Activated naive CD8-positive, alpha-beta T cell treated with anti-CD3 and anti-CD28 coated beads, Interleukin-2, amount 50 U/mL, for 24 hours (primary cell): ENCODE measurements around the gene CALML6.

Experiments used
- ATAC-seq: fragments of 150-1000 bp; cut with Tn5 transposase; one replicate; pipeline ENCODE4 v1.10.0; 2021
- DNase-seq: peaks from one replicate; pipeline ENCODE4 v3.0.0; 2021
- H3K27ac Mint-ChIP-seq: one replicate; pipeline ENCODE4 v1.8.0; 2021; ENCODE audit warnings: mild to moderate bottlenecking, mixed read lengths
- H3K27me3 Mint-ChIP-seq: one replicate; pipeline ENCODE4 v1.8.0; 2021; ENCODE audit warnings: mixed read lengths
- H3K36me3 Mint-ChIP-seq: one replicate; pipeline ENCODE4 v1.8.0; 2021; ENCODE audit warnings: low read depth, mixed read lengths
- H3K4me1 Mint-ChIP-seq: one replicate; pipeline ENCODE4 v1.8.0; 2021; ENCODE audit warnings: mixed read lengths
- H3K4me3 Mint-ChIP-seq: one replicate; pipeline ENCODE4 v1.8.0; 2021; ENCODE audit warnings: mild to moderate bottlenecking, moderate library complexity, mixed read lengths
- H3K9me3 Mint-ChIP-seq: one replicate; pipeline ENCODE4 v1.8.0; 2021; ENCODE audit warnings: mixed read lengths

The CALML6 gene

GRCh38 chr1:1948783-1949182 lies 33.7 kb downstream of the CALML6 start:
- Mint-ChIP-seq H3K9me3 (peaks cover 10% of the 10 kb centered on the region), H3K36me3 (peaks cover 2% of the 10 kb centered on the region), H3K27ac (no peak overlapping the region), H3K4me1 (no peaks in the 10 kb centered on the region), H3K27me3 (peaks cover 3% of the 10 kb centered on the region), H3K4me3 (no peak overlapping the region)
- DNase-seq = no peak
- no peak for ATAC-seq

- DNase-seq = no peak
- no peak for ATAC-seq
- H3K4me3 Mint-ChIP-seq = no peak overlapping the region
- no peak overlapping the region for H3K27ac Mint-ChIP-seq
- peaks cover 3% of the 10 kb centered on the region for H3K27me3 Mint-ChIP-seq
- H3K36me3 Mint-ChIP-seq = peaks cover 2% of the 10 kb centered on the region
- H3K9me3 Mint-ChIP-seq = peaks cover 13% of the 10 kb centered on the region
- H3K4me1 Mint-ChIP-seq = peaks cover 4% of the 10 kb centered on the region
Observed at GRCh38 chr1:1950940-1951339, 35.9 kb downstream of the CALML6 start.

GRCh38 chr1:1954015-1954414 lies 39.0 kb downstream of the CALML6 start:
- H3K27me3 Mint-ChIP-seq = peaks cover 16% of the 10 kb centered on the region
- DNase-seq (no peak), ATAC-seq (no peak)
- H3K27ac Mint-ChIP-seq = no peak overlapping the region
- H3K9me3 Mint-ChIP-seq = peaks cover 13% of the 10 kb centered on the region
- no peak overlapping the region for H3K4me3 Mint-ChIP-seq
- H3K36me3 Mint-ChIP-seq = peaks cover 2% of the 10 kb centered on the region
- H3K4me1 Mint-ChIP-seq = peaks cover 4% of the 10 kb centered on the region

- Mint-ChIP-seq H3K4me3 (peak overlapping the region; percentile 29), H3K9me3 (peaks cover 13% of the 10 kb centered on the region), H3K27ac (no peak overlapping the region), H3K4me1 (peaks cover 8% of the 10 kb centered on the region), H3K27me3 (peaks cover 18% of the 10 kb centered on the region), H3K36me3 (peaks cover 2% of the 10 kb centered on the region)
- no peak for ATAC-seq
- DNase-seq = peak; percentile 51
Observed at GRCh38 chr1:1954831-1955441, 39.9 kb downstream of the CALML6 start.

- Mint-ChIP-seq H3K27ac (no peak overlapping the region), H3K4me3 (no peak overlapping the region), H3K27me3 (peaks cover 21% of the 10 kb centered on the region), H3K9me3 (peaks cover 12% of the 10 kb centered on the region), H3K36me3 (peaks cover 2% of the 10 kb centered on the region), H3K4me1 (peaks cover 10% of the 10 kb centered on the region)
- DNase-seq (no peak), ATAC-seq (no peak)
Observed at GRCh38 chr1:1955621-1956094, 40.6 kb downstream of the CALML6 start.

GRCh38 chr1:1956101-1956500 lies 41.0 kb downstream of the CALML6 start:
- Mint-ChIP-seq H3K4me1 (peaks cover 10% of the 10 kb centered on the region), H3K27me3 (peaks cover 24% of the 10 kb centered on the region), H3K4me3 (no peak overlapping the region), H3K27ac (no peak overlapping the region), H3K9me3 (peaks cover 8% of the 10 kb centered on the region), H3K36me3 (peaks cover 2% of the 10 kb centered on the region)
- no peak for ATAC-seq
- no peak for DNase-seq

- Mint-ChIP-seq H3K27me3 (peaks cover 32% of the 10 kb centered on the region), H3K4me1 (peaks cover 10% of the 10 kb centered on the region), H3K4me3 (no peak overlapping the region), H3K36me3 (no peaks in the 10 kb centered on the region), H3K27ac (no peak overlapping the region), H3K9me3 (peaks cover 3% of the 10 kb centered on the region)
- ATAC-seq (no peak), DNase-seq (no peak)
Observed at GRCh38 chr1:1956586-1957532, 41.8 kb downstream of the CALML6 start.

- Mint-ChIP-seq H3K27ac (no peak overlapping the region), H3K9me3 (peaks cover 3% of the 10 kb centered on the region), H3K4me3 (no peak overlapping the region), H3K27me3 (peaks cover 35% of the 10 kb centered on the region), H3K36me3 (no peaks in the 10 kb centered on the region), H3K4me1 (peaks cover 10% of the 10 kb centered on the region)
- DNase-seq (no peak), ATAC-seq (no peak)
Observed at GRCh38 chr1:1957533-1957961, 42.5 kb downstream of the CALML6 start.

- no peak for DNase-seq
- Mint-ChIP-seq H3K4me1 (peaks cover 10% of the 10 kb centered on the region), H3K9me3 (peaks cover 3% of the 10 kb centered on the region), H3K27ac (no peak overlapping the region), H3K27me3 (peaks cover 35% of the 10 kb centered on the region), H3K4me3 (no peak overlapping the region), H3K36me3 (no peaks in the 10 kb centered on the region)
- ATAC-seq = no peak
Observed at GRCh38 chr1:1958071-1958541, 43.0 kb downstream of the CALML6 start.

- ATAC-seq (no peak), DNase-seq (no peak)
- H3K27ac Mint-ChIP-seq = no peak overlapping the region
- H3K4me1 Mint-ChIP-seq = peaks cover 10% of the 10 kb centered on the region
- H3K36me3 Mint-ChIP-seq = no peaks in the 10 kb centered on the region
- H3K9me3 Mint-ChIP-seq = peaks cover 3% of the 10 kb centered on the region
- no peak overlapping the region for H3K4me3 Mint-ChIP-seq
- H3K27me3 Mint-ChIP-seq = peaks cover 35% of the 10 kb centered on the region
Observed at GRCh38 chr1:1959459-1959839, 44.4 kb downstream of the CALML6 start.

- H3K9me3 Mint-ChIP-seq = peaks cover 1% of the 10 kb centered on the region
- DNase-seq (peak; percentile 88), ATAC-seq (peak; percentile 85)
- no peak overlapping the region for H3K27ac Mint-ChIP-seq
- no peak overlapping the region for H3K4me3 Mint-ChIP-seq
- H3K27me3 Mint-ChIP-seq = peaks cover 35% of the 10 kb centered on the region
- peaks cover 7% of the 10 kb centered on the region for H3K4me1 Mint-ChIP-seq
- H3K36me3 Mint-ChIP-seq = no peaks in the 10 kb centered on the region
Observed at GRCh38 chr1:1959840-1960479, 44.9 kb downstream of the CALML6 start.

GRCh38 chr1:1960480-1961196 lies 45.6 kb downstream of the CALML6 start:
- peaks cover 35% of the 10 kb centered on the region for H3K27me3 Mint-ChIP-seq
- DNase-seq = no peak
- ATAC-seq = no peak
- H3K4me3 Mint-ChIP-seq = no peak overlapping the region
- no peaks in the 10 kb centered on the region for H3K36me3 Mint-ChIP-seq
- peaks cover 6% of the 10 kb centered on the region for H3K4me1 Mint-ChIP-seq
- no peaks in the 10 kb centered on the region for H3K9me3 Mint-ChIP-seq
- H3K27ac Mint-ChIP-seq = peak overlapping the region; percentile 10

- Mint-ChIP-seq H3K4me1 (peaks cover 6% of the 10 kb centered on the region), H3K36me3 (no peaks in the 10 kb centered on the region), H3K27ac (no peak overlapping the region), H3K4me3 (no peak overlapping the region), H3K27me3 (peaks cover 36% of the 10 kb centered on the region), H3K9me3 (no peaks in the 10 kb centered on the region)
- no peak for DNase-seq
- ATAC-seq = no peak
Observed at GRCh38 chr1:1962752-1963151, 47.7 kb downstream of the CALML6 start.

- peaks cover 6% of the 10 kb centered on the region for H3K4me1 Mint-ChIP-seq
Observed at GRCh38 chr1:1963570-1963969, 48.5 kb downstream of the CALML6 start.

More at GRCh38 chr1:1963570-1963969, 48.5 kb downstream of the CALML6 start:
- DNase-seq (no peak), ATAC-seq (no peak)
- no peak overlapping the region for H3K27ac Mint-ChIP-seq
- H3K4me3 Mint-ChIP-seq = no peak overlapping the region
- peaks cover 30% of the 10 kb centered on the region for H3K27me3 Mint-ChIP-seq
- no peaks in the 10 kb centered on the region for H3K9me3 Mint-ChIP-seq
- no peaks in the 10 kb centered on the region for H3K36me3 Mint-ChIP-seq
